ENCODE results near the gene ADAMTS5.

Gene ADAMTS5

DNA sequence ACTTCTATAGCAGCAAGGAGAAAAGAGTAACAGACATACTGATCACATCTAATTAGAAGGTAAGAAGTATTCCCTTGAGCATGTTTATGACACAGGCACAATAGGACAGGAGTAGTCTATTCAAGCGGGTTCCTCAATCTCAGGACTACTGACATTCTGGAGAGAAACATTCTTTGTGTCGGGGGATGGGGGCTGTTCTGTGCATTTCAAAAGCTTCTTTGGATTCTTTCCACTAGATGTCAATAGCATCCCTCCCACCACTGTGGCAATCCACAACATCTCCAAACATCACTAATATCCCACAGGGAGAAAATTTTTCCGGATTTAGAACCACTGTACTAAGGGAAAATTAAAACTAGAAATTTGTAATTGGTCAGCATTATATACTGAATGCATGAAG, 56.9 kb downstream of the ADAMTS5 start:
- Histone ChIP-seq H3K4me1 (ENCODE audit: low read length) (no peaks in the 10 kb centered on the region), H3K9me3 (replicated peaks; ENCODE audit: insufficient read depth, low read length) (no peaks in the 10 kb centered on the region), H3K27me3 (replicated peaks; ENCODE audit: insufficient read depth, low read length) (no peaks in the 10 kb centered on the region), H2AFZ (ENCODE audit: low read length) (no peak overlapping the region), H3K4me3 (ENCODE audit: low read length) (no peak overlapping the region), H4K20me1 (ENCODE audit: insufficient read depth, low read length) (no peaks in the 10 kb centered on the region), H3K9ac (ENCODE audit: low read length) (no peak overlapping the region), H3K4me2 (ENCODE audit: low read depth, low read length) (no peak overlapping the region), H3K27ac (ENCODE audit: low read length) (no peak overlapping the region), H3F3A (ENCODE audit: insufficient read depth, low read length) (no peaks in the 10 kb centered on the region), H3K9me2 (replicated peaks; ENCODE audit: insufficient read depth, low read length) (no peaks in the 10 kb centered on the region), H3K36me3 (replicated peaks; ENCODE audit: insufficient read depth, low read length) (no peaks in the 10 kb centered on the region), H3K79me2 (ENCODE audit: low read length) (no peaks in the 10 kb centered on the region)
- no peak for DNase-seq
- TF ChIP-seq EZH2phosphoT487 (IDR thresholded peaks at IDR 0.05; ENCODE audit: low read length), result no peak
- TF ChIP-seq, protein P1, sequence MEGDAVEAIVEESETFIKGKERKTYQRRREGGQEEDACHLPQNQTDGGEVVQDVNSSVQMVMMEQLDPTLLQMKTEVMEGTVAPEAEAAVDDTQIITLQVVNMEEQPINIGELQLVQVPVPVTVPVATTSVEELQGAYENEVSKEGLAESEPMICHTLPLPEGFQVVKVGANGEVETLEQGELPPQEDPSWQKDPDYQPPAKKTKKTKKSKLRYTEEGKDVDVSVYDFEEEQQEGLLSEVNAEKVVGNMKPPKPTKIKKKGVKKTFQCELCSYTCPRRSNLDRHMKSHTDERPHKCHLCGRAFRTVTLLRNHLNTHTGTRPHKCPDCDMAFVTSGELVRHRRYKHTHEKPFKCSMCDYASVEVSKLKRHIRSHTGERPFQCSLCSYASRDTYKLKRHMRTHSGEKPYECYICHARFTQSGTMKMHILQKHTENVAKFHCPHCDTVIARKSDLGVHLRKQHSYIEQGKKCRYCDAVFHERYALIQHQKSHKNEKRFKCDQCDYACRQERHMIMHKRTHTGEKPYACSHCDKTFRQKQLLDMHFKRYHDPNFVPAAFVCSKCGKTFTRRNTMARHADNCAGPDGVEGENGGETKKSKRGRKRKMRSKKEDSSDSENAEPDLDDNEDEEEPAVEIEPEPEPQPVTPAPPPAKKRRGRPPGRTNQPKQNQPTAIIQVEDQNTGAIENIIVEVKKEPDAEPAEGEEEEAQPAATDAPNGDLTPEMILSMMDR (IDR thresholded peaks at IDR 0.05; ENCODE audit: low read length), result no peak
- no peak for TF ChIP-seq EZH2 (optimal IDR thresholded peaks at IDR 0.05; ENCODE audit: low read depth, low read length)

DNA sequence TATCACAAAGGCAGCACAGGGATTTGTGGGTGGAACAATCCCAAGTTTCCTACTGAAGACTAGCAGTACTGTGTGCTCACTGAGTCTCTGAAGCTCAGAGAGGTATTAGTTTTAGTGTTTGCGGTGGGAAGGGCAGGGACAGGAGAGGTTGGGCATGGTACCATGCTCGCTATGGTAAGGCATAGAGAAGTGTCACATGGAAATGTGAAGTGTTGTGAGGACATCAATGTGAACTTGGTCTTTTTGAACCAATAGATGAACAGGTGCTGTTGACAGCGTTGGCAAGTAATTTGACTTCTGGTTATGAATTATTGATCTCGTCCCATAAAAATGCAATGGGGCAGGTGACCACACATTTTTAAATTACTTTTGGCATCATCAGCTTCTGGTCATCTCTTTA, 65.9 kb downstream of the ADAMTS5 start:
- H3K4me3 ChIP-seq (ENCODE audit: low read length), result no peak overlapping the region
- no peaks in the 10 kb centered on the region for H3K9me2 ChIP-seq (replicated peaks; ENCODE audit: insufficient read depth, low read length)
- no peaks in the 10 kb centered on the region for H3K9me3 ChIP-seq (replicated peaks; ENCODE audit: insufficient read depth, low read length)
- TF ChIP-seq EZH2 (optimal IDR thresholded peaks at IDR 0.05; ENCODE audit: low read depth, low read length) (no peak), EZH2phosphoT487 (IDR thresholded peaks at IDR 0.05; ENCODE audit: low read length) (no peak)
- TF ChIP-seq, protein P1 (IDR thresholded peaks at IDR 0.05; ENCODE audit: low read length), result no peak
- no peaks in the 10 kb centered on the region for H3F3A ChIP-seq (ENCODE audit: insufficient read depth, low read length)
- H3K4me1 ChIP-seq (ENCODE audit: low read length), result no peaks in the 10 kb centered on the region
- H3K9ac ChIP-seq (ENCODE audit: low read length), result no peak overlapping the region
- no peaks in the 10 kb centered on the region for H4K20me1 ChIP-seq (ENCODE audit: insufficient read depth, low read length)
- H3K4me2 ChIP-seq (ENCODE audit: low read depth, low read length), result no peak overlapping the region
- no peak overlapping the region for H2AFZ ChIP-seq (ENCODE audit: low read length)
- H3K27ac ChIP-seq (ENCODE audit: low read length), result no peak overlapping the region
- no peaks in the 10 kb centered on the region for H3K27me3 ChIP-seq (replicated peaks; ENCODE audit: insufficient read depth, low read length)
- no peaks in the 10 kb centered on the region for H3K36me3 ChIP-seq (replicated peaks; ENCODE audit: insufficient read depth, low read length)
- no peaks in the 10 kb centered on the region for H3K79me2 ChIP-seq (ENCODE audit: low read length)
- no peak for DNase-seq

DNA sequence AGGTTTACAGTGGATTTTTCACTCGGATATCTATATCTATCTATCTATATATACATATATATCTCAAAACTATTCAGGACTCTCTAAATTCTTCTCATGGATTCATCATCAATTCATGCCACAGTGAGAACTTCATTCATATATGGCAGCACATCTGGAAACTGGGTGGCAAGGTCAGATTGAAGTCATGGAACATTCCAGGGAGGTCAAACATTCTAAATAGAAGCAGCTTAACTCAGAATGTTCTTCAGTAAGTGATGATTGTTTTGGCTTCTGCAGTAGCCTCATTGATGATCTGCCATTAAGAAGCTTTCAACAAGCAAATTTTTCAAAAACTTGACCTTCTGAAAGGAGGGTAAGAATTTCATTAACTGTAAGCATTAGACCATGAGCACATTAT, 74.7 kb downstream of the ADAMTS5 start:
- Histone ChIP-seq H3K36me3 (replicated peaks; ENCODE audit: insufficient read depth, low read length) (no peaks in the 10 kb centered on the region), H3K27ac (ENCODE audit: low read length) (no peak overlapping the region), H3K27me3 (replicated peaks; ENCODE audit: insufficient read depth, low read length) (no peaks in the 10 kb centered on the region), H3K4me2 (ENCODE audit: low read depth, low read length) (no peak overlapping the region), H2AFZ (ENCODE audit: low read length) (no peak overlapping the region), H4K20me1 (ENCODE audit: insufficient read depth, low read length) (no peaks in the 10 kb centered on the region), H3K4me1 (ENCODE audit: low read length) (no peaks in the 10 kb centered on the region), H3K4me3 (ENCODE audit: low read length) (no peak overlapping the region), H3K9me3 (replicated peaks; ENCODE audit: insufficient read depth, low read length) (no peaks in the 10 kb centered on the region), H3F3A (ENCODE audit: insufficient read depth, low read length) (no peaks in the 10 kb centered on the region), H3K9me2 (replicated peaks; ENCODE audit: insufficient read depth, low read length) (no peaks in the 10 kb centered on the region), H3K9ac (ENCODE audit: low read length) (no peak overlapping the region), H3K79me2 (ENCODE audit: low read length) (no peaks in the 10 kb centered on the region)
- DNase-seq, result no peak
- TF ChIP-seq EZH2 (optimal IDR thresholded peaks at IDR 0.05; ENCODE audit: low read depth, low read length), result no peak
- TF ChIP-seq, protein P1 (IDR thresholded peaks at IDR 0.05; ENCODE audit: low read length), result no peak
- TF ChIP-seq EZH2phosphoT487 (IDR thresholded peaks at IDR 0.05; ENCODE audit: low read length), result no peak
